K562 (cell line): ENCODE measurements around the gene RGS8. TPM values are rescaled to one million over a fixed set of nuclear protein-coding genes. Genes with fewer than 3 reads are reported as not detected.

ENCODE experiments used
- ATAC-seq: fragments of 200-7000 bp; cut with Tn5 transposase; 3 replicates; pipeline ENCODE4 v1.9.1; 2020; ENCODE audit warnings: moderate library complexity
- BruUV-seq: library from RNA; stranded (reverse); fragments of 400-500 nt; replicated peaks from 2 replicates; lab custom pipeline; 2021; lab: Mats Ljungman, UMichigan
- CTCF ChIA-PET: fragments of 300-600 bp; formaldehyde crosslinking; extraction: SDS; loops from one replicate; lab custom pipeline; 2021; ENCODE audit warnings: low intra/inter-chr PET ratio; lab: Yijun Ruan, JAX
- POLR2A ChIA-PET: fragments of 300-600, 350-650 bp; sonication (Branson Sonifier 250); formaldehyde crosslinking; extraction: SDS; loops from one replicate; lab custom pipeline; 2021; ENCODE audit warnings: antibody characterized with exemption, inconsistent platforms; lab: Yijun Ruan, JAX
- DNase-seq, 4 experiments: peaks; one replicate each; pipeline versions ENCODE4 v3.0.0 to v3.0.0-alpha.2; 2011 to 2018; ENCODE audit warnings: low spot score in 3 of 4, mixed read lengths in 3 of 4; ENCODE audit errors: extremely low read depth in 1 of 4
- FAIRE-seq: peaks from 2 replicates; lab custom pipeline; 2011; peaks lifted over from hg19 to GRCh38; lab: Jason Lieb, UNC
- H2AFZ ChIP-seq: 2 replicates; pipeline ENCODE4 v1.6.0; 2011; ENCODE audit warnings: low read depth, low read length, control low read depth, inconsistent platforms
- H3K27ac ChIP-seq: fragments of 200-600 bp; 3 replicates; pipeline ENCODE4 v1.8.0; 2011; ENCODE audit warnings: low read depth, mild to moderate bottlenecking, control low read depth, inconsistent platforms, low read length, moderate library complexity, mixed read lengths; ENCODE audit errors: extremely low read depth
- H3K27me3 ChIP-seq, 2 experiments: fragments of 300-600 bp in 1 of 2; 2 replicates in 1 of 2; 3 replicates in 1 of 2; pipeline versions ENCODE4 v1.6.0 to v1.8.0; 2011; ENCODE audit warnings: inconsistent platforms in 2 of 2, low read length in 2 of 2, mild to moderate bottlenecking in 1 of 2, mixed read lengths in 1 of 2, moderate library complexity in 1 of 2; ENCODE audit not compliant: control insufficient read depth in 2 of 2, insufficient read depth in 2 of 2
- H3K36me3 ChIP-seq: fragments of 300-600 bp; 3 replicates; pipeline ENCODE4 v1.8.0; 2011; ENCODE audit warnings: mild to moderate bottlenecking, low read length, inconsistent platforms; ENCODE audit not compliant: control insufficient read depth, insufficient read depth
- H3K4me1 ChIP-seq, 2 experiments: fragments of 200-600 bp in 1 of 2; replicated peaks in 1 of 2; 2 replicates in 1 of 2; 3 replicates in 1 of 2; pipeline versions ENCODE4 v1.5.1 to v1.8.0; 2011; ENCODE audit warnings: inconsistent platforms in 2 of 2, low read length in 2 of 2, mild to moderate bottlenecking in 1 of 2, mixed read lengths in 1 of 2, moderate library complexity in 1 of 2; ENCODE audit not compliant: control insufficient read depth in 2 of 2, insufficient read depth in 2 of 2
- H3K4me2 ChIP-seq: 2 replicates; pipeline ENCODE4 v1.6.1; 2011; ENCODE audit warnings: low read length, control low read depth, inconsistent platforms, mixed read lengths; ENCODE audit not compliant: insufficient read depth
- H3K4me3 ChIP-seq: fragments of 200-600 bp; sonication (generic), shearing (Covaris generic); 2 replicates; pipeline ENCODE4 v1.5.1; 2016; ENCODE audit warnings: control low read depth, inconsistent platforms
- H3K79me2 ChIP-seq: fragments of 200-600 bp; 3 replicates; pipeline ENCODE4 v1.8.0; 2011; ENCODE audit warnings: low read length, inconsistent platforms; ENCODE audit not compliant: control insufficient read depth, insufficient read depth
- H3K9ac ChIP-seq, 2 experiments: 2 replicates each; pipeline versions ENCODE4 v1.6.0 to v1.6.1; 2011; ENCODE audit warnings: low read depth in 2 of 2, low read length in 2 of 2, control low read depth in 1 of 2, inconsistent platforms in 1 of 2, mild to moderate bottlenecking in 1 of 2, mixed read lengths in 1 of 2; ENCODE audit not compliant: insufficient read depth in 1 of 2
- H3K9me1 ChIP-seq: one replicate; pipeline ENCODE4 v1.6.0; 2011; ENCODE audit warnings: inconsistent platforms, mild to moderate bottlenecking, low read length, moderate library complexity; ENCODE audit not compliant: control insufficient read depth, insufficient read depth
- H3K9me3 ChIP-seq: replicated peaks from 2 replicates; pipeline ENCODE4 v1.5.1; 2011; ENCODE audit warnings: low read depth, low read length, inconsistent platforms; ENCODE audit not compliant: control insufficient read depth, insufficient read depth
- H4K20me1 ChIP-seq: replicated peaks from 2 replicates; pipeline ENCODE4 v1.6.1; 2011; ENCODE audit warnings: low read length, inconsistent platforms, mixed read lengths; ENCODE audit not compliant: control insufficient read depth, insufficient read depth
- CBX1 ChIP-seq: sonication (generic); IDR thresholded peaks from 2 replicates; pipeline ENCODE4 v1.6.1; 2016; ENCODE audit warnings: antibody characterized with exemption, low read depth, mild to moderate bottlenecking
- SMARCA4 ChIP-seq: fragments of 450-650 bp; IDR thresholded peaks from 2 replicates; pipeline ENCODE4 v1.6.1; 2016
- ZSCAN29 ChIP-seq: fragments of 450-650 bp; IDR thresholded peaks from 2 replicates; pipeline ENCODE4 v1.6.1; 2017
- WGBS: fragments of 100-300 bp; shearing (Covaris generic); methylation state at CpG from one replicate; pipeline ENCODE4 v1.1.6; 2016; ENCODE audit warnings: low coverage, mixed read lengths; ENCODE audit not compliant: insufficient coverage; ENCODE audit errors: missing lambda C conversion rate; 5-methylcytosine and 5-hydroxymethylcytosine counted together
- in situ Hi-C: fragments of 300-500 bp; cut with MboI; formaldehyde crosslinking; loops from 4 replicates; pipeline ENCODE4 v1.15.0; 2018; ENCODE audit warnings: inconsistent platforms, mixed read lengths
- intact Hi-C: fragments of 100-400 bp; cut with micrococcal nuclease; formaldehyde crosslinking; loops from 2 replicates; pipeline ENCODE4 v1.14.2; 2022
- polyA plus RNA-seq, 8 experiments: library from polyadenylated mRNA; depleted of rRNA in 4 of 8; stranded (reverse) in 5 of 8; unstranded in 3 of 8; fragments of >200 nt; fragmentation: Nextera tagmentation in 2 of 8; fragmentation: Illumina TruSeq in 1 of 8; extraction: Ambion mirVana in 2 of 8; extraction: Trizol in 1 of 8; gene quantifications; 2 replicates each; pipeline versions ENCODE4 v1.2.1 to v1.2.3, GENCODE V29; 2011 to 2014; ENCODE audit warnings: inconsistent platforms in 1 of 8, missing spikeins in 1 of 8
- total RNA-seq, 7 experiments: library from RNA; depleted of rRNA in 6 of 7; stranded (reverse); fragments of >200 nt in 6 of 7; fragmentation: Illumina TruSeq in 2 of 7; extraction: Trizol in 2 of 7; gene quantifications; 2 replicates each; pipeline versions ENCODE4 v1.2.1 to v1.2.3, GENCODE V29; 2011 to 2021; ENCODE audit warnings: low replicate concordance in 1 of 7

RGS8 gene
- total and polyA plus RNA-seq, 9 of the 15 experiments (the other 6 are each of a cell fraction or from before 2014, with no cell fraction given), result not detected

DNA sequence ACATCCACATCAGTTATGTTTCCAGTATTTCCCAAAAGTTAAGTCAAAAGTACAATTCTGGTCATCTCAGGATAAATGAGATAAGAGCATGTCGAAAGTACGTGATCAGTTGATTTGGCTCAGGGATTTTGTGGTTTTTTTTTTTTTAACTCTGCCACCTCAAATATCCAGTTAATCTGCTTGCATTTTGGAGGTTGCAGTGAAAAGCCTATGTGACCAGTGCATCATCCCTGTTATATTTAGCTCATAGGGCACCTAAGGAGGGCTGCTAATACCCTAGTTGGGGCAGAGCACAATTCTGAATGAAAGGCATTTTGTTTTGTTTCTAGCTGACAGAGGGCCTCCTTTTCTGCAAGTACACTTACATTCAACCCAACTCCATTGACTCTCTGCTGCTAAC, 48.5 kb downstream of the RGS8 start:
- no peak overlapping the region for H3K9ac ChIP-seq
- no peaks in the 10 kb centered on the region for H3K9me1 ChIP-seq
- H3K27ac ChIP-seq, result no peak overlapping the region
- intact Hi-C loops (no loop called here), in situ Hi-C loops (no loop called here)
- BruUV-seq, result no TSS peak
- H2AFZ ChIP-seq, result no peak overlapping the region
- ATAC-seq (no peak), FAIRE-seq (no peak)
- H3K4me3 ChIP-seq, result no peak overlapping the region
- 0 out of 2 replicates have a peak, but pooled peaks cover 3% of the 10 kb centered on the region for H4K20me1 ChIP-seq
- H3K79me2 ChIP-seq, result no peaks in the 10 kb centered on the region
- 0% methylated on average over 2 of the region's 2 CpGs for WGBS
- no peaks in the 10 kb centered on the region; a peak in 1 of 5 replicates for H3K4me1 ChIP-seq
- H3K36me3 ChIP-seq, result no peaks in the 10 kb centered on the region
- no peak overlapping the region for H3K4me2 ChIP-seq
- TF ChIP-seq ZSCAN29 (no peak), CBX1 (no peak), SMARCA4 (no peak)
- TF ChIP-seq, all 486 proteins: peak for 0
- CTCF ChIA-PET, result no interaction called here
- no peak for DNase-seq
- POLR2A ChIA-PET, result interaction anchor here (0.5 to 0.6 kb wide), 2 partner anchors 14 to 25 kb away, joined by 3 read pairs; no protein-coding TSS in a partner anchor
- Histone ChIP-seq H3K27me3 (peaks cover 38 to 53% of the 10 kb centered on the region in 2 experiments; a peak in 4 of 5 replicates), H3K9me3 (no peaks in the 10 kb centered on the region)

Other genes starting within 250 kb of the RGS8 start
- gene RGSL1, start 234.4 kb downstream of the RGS8 start, total RNA-seq (2014; rRNA removed), result not detected in 2 replicates
- not detected in 2 replicates for gene RGSL1, start 234.4 kb downstream of the RGS8 start, total RNA-seq (2014; rRNA removed; fragmentation: Illumina TruSeq; extraction: Trizol)
- gene RGSL1, start 234.4 kb downstream of the RGS8 start, total RNA-seq (2015; rRNA removed; fragmentation: Illumina TruSeq; extraction: Trizol), result not detected in 2 replicates
- gene RGSL1, start 234.4 kb downstream of the RGS8 start, total RNA-seq (2021), result not detected in 2 replicates
- not detected in 2 replicates for gene RGSL1, start 234.4 kb downstream of the RGS8 start, polyA plus RNA-seq (2011; rRNA removed)
- gene RGSL1, start 234.4 kb downstream of the RGS8 start, polyA plus RNA-seq (2014; fragmentation: Illumina TruSeq; extraction: Trizol), result not detected in 2 replicates
- not detected for gene RGSL1, start 234.4 kb downstream of the RGS8 start, polyA plus RNA-seq (2014; fragmentation: Nextera tagmentation; extraction: Ambion mirVana)
- 0.03 TPM in 1 of 2 replicates, not detected in the other for gene RGSL1, start 234.4 kb downstream of the RGS8 start, polyA plus RNA-seq (2014; rRNA removed)
- 5.4 and 6.2 TPM in 2 replicates for gene RNASEL, start 95.3 kb downstream of the RGS8 start, total RNA-seq (2014; rRNA removed)
- 8.6 and 8.7 TPM in 2 replicates for gene RNASEL, start 95.3 kb downstream of the RGS8 start, total RNA-seq (2014; rRNA removed; fragmentation: Illumina TruSeq; extraction: Trizol)
- 8.4 and 9.1 TPM in 2 replicates for gene RNASEL, start 95.3 kb downstream of the RGS8 start, total RNA-seq (2015; rRNA removed; fragmentation: Illumina TruSeq; extraction: Trizol)
- gene RNASEL, start 95.3 kb downstream of the RGS8 start, total RNA-seq (2021), result 5.4 and 5.7 TPM in 2 replicates
- gene RNASEL, start 95.3 kb downstream of the RGS8 start, polyA plus RNA-seq (2011; rRNA removed), result 4.2 and 8.6 TPM in 2 replicates
- 6.2 and 7.2 TPM in 2 replicates for gene RNASEL, start 95.3 kb downstream of the RGS8 start, polyA plus RNA-seq (2014; fragmentation: Illumina TruSeq; extraction: Trizol)
- 10 to 100 TPM in 1 of 2 experiments, 1 to 10 TPM in 1; 4.3 to 11.1 TPM for gene RNASEL, start 95.3 kb downstream of the RGS8 start, polyA plus RNA-seq (2014; fragmentation: Nextera tagmentation; extraction: Ambion mirVana)
- 5.1 and 5.6 TPM in 2 replicates for gene RNASEL, start 95.3 kb downstream of the RGS8 start, polyA plus RNA-seq (2014; rRNA removed)
- 0.37 and 0.50 TPM in 2 replicates for gene RGS16, start 80.2 kb downstream of the RGS8 start, total RNA-seq (2014; rRNA removed)
- 0.26 and 0.36 TPM in 2 replicates for gene RGS16, start 80.2 kb downstream of the RGS8 start, total RNA-seq (2014; rRNA removed; fragmentation: Illumina TruSeq; extraction: Trizol)
- 0.15 and 0.29 TPM in 2 replicates for gene RGS16, start 80.2 kb downstream of the RGS8 start, total RNA-seq (2015; rRNA removed; fragmentation: Illumina TruSeq; extraction: Trizol)
- 0.38 and 0.55 TPM in 2 replicates for gene RGS16, start 80.2 kb downstream of the RGS8 start, total RNA-seq (2021)
- gene RGS16, start 80.2 kb downstream of the RGS8 start, polyA plus RNA-seq (2011; rRNA removed), result 0.09 and 0.20 TPM in 2 replicates
- gene RGS16, start 80.2 kb downstream of the RGS8 start, polyA plus RNA-seq (2014; fragmentation: Illumina TruSeq; extraction: Trizol), result 0.52 and 0.62 TPM in 2 replicates
- gene RGS16, start 80.2 kb downstream of the RGS8 start, polyA plus RNA-seq (2014; fragmentation: Nextera tagmentation; extraction: Ambion mirVana), result under 1 TPM; 0.07 to 0.21 TPM
- gene RGS16, start 80.2 kb downstream of the RGS8 start, polyA plus RNA-seq (2014; rRNA removed), result 0.53 and 0.66 TPM in 2 replicates
- 7.3 and 9.9 TPM in 2 replicates for gene NPL, start 105.2 kb upstream of the RGS8 start, total RNA-seq (2014; rRNA removed)
- 13.4 and 17.9 TPM in 2 replicates for gene NPL, start 105.2 kb upstream of the RGS8 start, total RNA-seq (2014; rRNA removed; fragmentation: Illumina TruSeq; extraction: Trizol)
- 11.5 and 15.8 TPM in 2 replicates for gene NPL, start 105.2 kb upstream of the RGS8 start, total RNA-seq (2015; rRNA removed; fragmentation: Illumina TruSeq; extraction: Trizol)
- gene NPL, start 105.2 kb upstream of the RGS8 start, total RNA-seq (2021), result 14.3 and 15.0 TPM in 2 replicates
- gene NPL, start 105.2 kb upstream of the RGS8 start, polyA plus RNA-seq (2011; rRNA removed), result 8.8 and 10.2 TPM in 2 replicates
- 14.7 and 19.2 TPM in 2 replicates for gene NPL, start 105.2 kb upstream of the RGS8 start, polyA plus RNA-seq (2014; fragmentation: Illumina TruSeq; extraction: Trizol)
- gene NPL, start 105.2 kb upstream of the RGS8 start, polyA plus RNA-seq (2014; fragmentation: Nextera tagmentation; extraction: Ambion mirVana), result 10 to 100 TPM; 20.8 to 22.3 TPM
- gene NPL, start 105.2 kb upstream of the RGS8 start, polyA plus RNA-seq (2014; rRNA removed), result 14.0 and 14.2 TPM in 2 replicates
- gene DHX9, start 154.8 kb upstream of the RGS8 start, total RNA-seq (2014; rRNA removed), result 234 and 269 TPM in 2 replicates
- gene DHX9, start 154.8 kb upstream of the RGS8 start, total RNA-seq (2014; rRNA removed; fragmentation: Illumina TruSeq; extraction: Trizol), result 355 and 364 TPM in 2 replicates
- 395 and 409 TPM in 2 replicates for gene DHX9, start 154.8 kb upstream of the RGS8 start, total RNA-seq (2015; rRNA removed; fragmentation: Illumina TruSeq; extraction: Trizol)
- 329 and 341 TPM in 2 replicates for gene DHX9, start 154.8 kb upstream of the RGS8 start, total RNA-seq (2021)
- gene DHX9, start 154.8 kb upstream of the RGS8 start, polyA plus RNA-seq (2011; rRNA removed), result 241 and 373 TPM in 2 replicates
- gene DHX9, start 154.8 kb upstream of the RGS8 start, polyA plus RNA-seq (2014; fragmentation: Illumina TruSeq; extraction: Trizol), result 265 and 294 TPM in 2 replicates
- gene DHX9, start 154.8 kb upstream of the RGS8 start, polyA plus RNA-seq (2014; fragmentation: Nextera tagmentation; extraction: Ambion mirVana), result 100 to 1,000 TPM; 100 to 246 TPM
- 275 and 300 TPM in 2 replicates for gene DHX9, start 154.8 kb upstream of the RGS8 start, polyA plus RNA-seq (2014; rRNA removed)